ENCODE results near the gene MEIS3. TPM values are rescaled to one million over a fixed set of nuclear protein-coding genes. Genes with fewer than 3 reads are reported as not detected.

MEIS3 gene
- total RNA-seq, 3 donors from 2014 or later (not counting 1 experiment from before 2014, with no cell fraction given) = not detected

DNA sequence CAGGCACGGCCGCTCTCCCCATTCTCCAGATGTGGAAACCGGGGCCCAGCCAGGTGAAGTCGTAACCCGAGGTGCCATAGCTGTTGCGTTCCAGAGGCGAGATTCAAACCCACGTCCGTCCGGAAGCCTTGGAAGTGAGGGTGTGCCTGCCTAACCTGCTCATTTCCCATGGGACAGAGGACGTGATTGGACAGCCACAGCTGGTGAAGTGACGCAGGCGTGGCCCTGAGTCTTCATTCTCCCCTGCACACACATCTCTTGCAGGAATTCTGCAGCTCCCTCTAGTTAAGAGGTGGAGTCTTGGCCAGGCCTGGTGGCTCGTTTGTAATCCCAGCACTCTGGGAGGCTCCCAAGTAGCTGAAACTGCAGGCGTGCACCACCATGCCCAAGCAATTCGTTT lies 16.8 kb downstream of the MEIS3 start:
- Mint-ChIP-seq H3K9me3 (no peaks in the 10 kb centered on the region), H3K36me3 (no peaks in the 10 kb centered on the region), H3K4me3 (no peak overlapping the region), H3K27me3 (ENCODE audit: low read depth in 2 of 2) (peaks cover 29 to 46% of the 10 kb centered on the region in 2 donors), H3K4me1 (no peaks in the 10 kb centered on the region), H3K27ac (no peak overlapping the region)
- H3K4me3 ChIP-seq (ENCODE audit: low read length) = no peak overlapping the region
- WGBS (ENCODE audit: insufficient coverage) = 82% methylated on average over 16 of the region's 16 CpGs
- H3K27me3 ChIP-seq (ENCODE audit: control insufficient read depth, insufficient read depth, low read length) = peaks cover 16% of the 10 kb centered on the region
- H3K4me1 ChIP-seq (ENCODE audit: control insufficient read depth, insufficient read depth, low read length) = no peaks in the 10 kb centered on the region
- intact Hi-C loops (cut with micrococcal nuclease) = no loop called here
- H3K9me3 ChIP-seq (ENCODE audit: control insufficient read depth, insufficient read depth, low read length) = no peaks in the 10 kb centered on the region
- H3K27ac ChIP-seq (ENCODE audit: low read length) = no peak overlapping the region
- TF ChIP-seq, protein P1, sequence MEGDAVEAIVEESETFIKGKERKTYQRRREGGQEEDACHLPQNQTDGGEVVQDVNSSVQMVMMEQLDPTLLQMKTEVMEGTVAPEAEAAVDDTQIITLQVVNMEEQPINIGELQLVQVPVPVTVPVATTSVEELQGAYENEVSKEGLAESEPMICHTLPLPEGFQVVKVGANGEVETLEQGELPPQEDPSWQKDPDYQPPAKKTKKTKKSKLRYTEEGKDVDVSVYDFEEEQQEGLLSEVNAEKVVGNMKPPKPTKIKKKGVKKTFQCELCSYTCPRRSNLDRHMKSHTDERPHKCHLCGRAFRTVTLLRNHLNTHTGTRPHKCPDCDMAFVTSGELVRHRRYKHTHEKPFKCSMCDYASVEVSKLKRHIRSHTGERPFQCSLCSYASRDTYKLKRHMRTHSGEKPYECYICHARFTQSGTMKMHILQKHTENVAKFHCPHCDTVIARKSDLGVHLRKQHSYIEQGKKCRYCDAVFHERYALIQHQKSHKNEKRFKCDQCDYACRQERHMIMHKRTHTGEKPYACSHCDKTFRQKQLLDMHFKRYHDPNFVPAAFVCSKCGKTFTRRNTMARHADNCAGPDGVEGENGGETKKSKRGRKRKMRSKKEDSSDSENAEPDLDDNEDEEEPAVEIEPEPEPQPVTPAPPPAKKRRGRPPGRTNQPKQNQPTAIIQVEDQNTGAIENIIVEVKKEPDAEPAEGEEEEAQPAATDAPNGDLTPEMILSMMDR (IDR thresholded peaks at IDR 0.05) = no peak
- H3K36me3 ChIP-seq (ENCODE audit: control insufficient read depth, insufficient read depth, low read length) = no peaks in the 10 kb centered on the region
- no peak for ATAC-seq
- no peak for DNase-seq

DNA sequence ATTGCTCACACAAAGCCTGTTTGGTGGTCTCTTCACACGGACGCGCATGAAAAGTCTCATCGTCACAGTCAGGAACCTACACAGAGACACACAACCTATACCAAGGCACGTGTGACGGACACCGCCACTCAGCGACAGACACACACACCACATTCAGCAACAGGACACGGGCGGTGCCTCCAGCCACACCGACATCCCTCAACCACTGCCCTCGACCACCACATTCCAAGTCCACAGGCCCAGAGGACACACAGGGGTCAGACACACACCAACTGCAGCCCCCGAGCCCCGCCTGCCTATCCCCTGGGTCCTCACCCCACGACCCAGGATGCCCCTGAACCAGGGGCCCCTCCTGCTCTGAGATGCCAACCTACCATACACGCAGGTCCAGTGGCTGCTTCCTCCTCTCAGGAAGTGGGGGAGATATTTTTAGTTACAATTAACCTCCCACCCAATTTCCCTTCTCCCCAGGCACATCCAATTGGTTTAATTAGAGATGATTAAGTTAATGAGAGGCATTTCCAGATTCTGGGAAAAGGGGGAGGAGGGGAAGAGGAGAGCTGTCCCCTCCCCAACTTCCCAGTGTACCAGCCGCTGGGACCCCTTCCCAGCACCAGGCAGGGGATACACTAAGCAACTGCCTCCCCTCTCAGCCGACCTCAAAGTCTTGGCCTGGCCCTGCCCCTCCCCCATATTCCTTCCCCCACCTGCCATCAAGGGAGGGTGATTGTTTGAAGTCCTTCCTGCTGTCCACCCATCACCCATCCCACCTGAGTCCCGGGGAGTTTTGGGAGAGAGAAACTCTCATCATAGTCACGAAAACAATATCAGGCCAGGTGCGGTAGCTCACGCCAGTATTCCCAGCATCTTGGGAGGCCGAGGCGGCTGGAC lies 20.4 kb downstream of the MEIS3 start:
- Mint-ChIP-seq H3K36me3 (no peaks in the 10 kb centered on the region), H3K27ac (no peak overlapping the region), H3K27me3 (ENCODE audit: low read depth in 2 of 2) (peaks cover 16 to 34% of the 10 kb centered on the region in 2 donors), H3K4me1 (no peaks in the 10 kb centered on the region), H3K9me3 (no peaks in the 10 kb centered on the region), H3K4me3 (no peak overlapping the region)
- no peaks in the 10 kb centered on the region for H3K9me3 ChIP-seq (ENCODE audit: control insufficient read depth, insufficient read depth, low read length)
- no peak for ATAC-seq
- WGBS (ENCODE audit: insufficient coverage) = 73% methylated on average over 21 of the region's 24 CpGs
- H3K4me1 ChIP-seq (ENCODE audit: control insufficient read depth, insufficient read depth, low read length) = no peaks in the 10 kb centered on the region
- H3K4me3 ChIP-seq (ENCODE audit: low read length) = no peak overlapping the region
- intact Hi-C loops (cut with micrococcal nuclease) = no loop called here
- TF ChIP-seq, protein P1 (IDR thresholded peaks at IDR 0.05) = no peak
- peaks cover 4% of the 10 kb centered on the region for H3K27me3 ChIP-seq (ENCODE audit: control insufficient read depth, insufficient read depth, low read length)
- DNase-seq = no peak
- no peaks in the 10 kb centered on the region for H3K36me3 ChIP-seq (ENCODE audit: control insufficient read depth, insufficient read depth, low read length)
- no peak overlapping the region for H3K27ac ChIP-seq (ENCODE audit: low read length)

DNA sequence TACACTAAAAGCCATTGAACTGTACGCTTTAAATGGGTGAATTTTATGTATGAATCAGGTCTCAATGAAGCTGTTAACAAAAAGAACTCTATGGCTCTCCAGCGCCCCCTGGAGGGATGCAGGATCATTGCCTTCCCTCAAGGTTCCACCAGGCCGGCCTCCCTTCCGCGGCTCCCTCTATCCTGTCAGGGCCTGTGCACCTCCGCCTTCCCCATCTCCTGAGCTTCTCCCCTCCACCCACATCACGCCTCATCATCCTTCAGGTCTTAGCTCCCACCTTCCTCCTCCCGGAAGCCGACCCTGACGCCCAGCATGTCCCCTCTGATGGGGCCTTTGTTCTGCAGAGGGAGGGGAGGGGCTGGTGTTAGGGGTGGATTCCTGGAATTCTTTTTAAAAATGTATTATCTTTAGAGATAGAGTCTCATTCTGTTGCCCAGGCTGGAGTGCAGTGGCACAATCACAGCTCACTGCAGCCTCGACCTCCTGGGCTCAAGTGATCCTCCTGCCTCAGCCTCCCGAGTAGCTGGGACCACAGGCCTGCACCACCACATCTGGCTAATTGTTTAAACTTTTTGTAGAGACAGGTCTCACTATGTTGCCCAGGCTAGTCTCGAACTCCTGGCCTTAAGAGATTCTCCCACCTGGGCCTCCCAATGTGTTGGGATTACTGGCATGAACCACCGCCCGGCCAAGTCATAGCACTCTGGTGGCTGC lies 27.7 kb downstream of the MEIS3 start:
- H3K4me1 ChIP-seq (ENCODE audit: control insufficient read depth, insufficient read depth, low read length) = peaks cover 21% of the 10 kb centered on the region
- WGBS (ENCODE audit: insufficient coverage) = 39% methylated on average over 11 of the region's 15 CpGs
- no peak overlapping the region for H3K27ac ChIP-seq (ENCODE audit: low read length)
- Mint-ChIP-seq H3K27ac (no peak overlapping the region), H3K4me1 (peaks cover 15 to 17% of the 10 kb centered on the region in 2 donors), H3K9me3 (no peaks in the 10 kb centered on the region), H3K27me3 (ENCODE audit: low read depth in 2 of 2) (peaks cover 19 to 23% of the 10 kb centered on the region in 2 donors), H3K36me3 (no peaks in the 10 kb centered on the region), H3K4me3 (no peak overlapping the region)
- no peaks in the 10 kb centered on the region for H3K9me3 ChIP-seq (ENCODE audit: control insufficient read depth, insufficient read depth, low read length)
- DNase-seq (peak; percentile 83 to 87), ATAC-seq (peak; percentile 85 to 90 (median 89))
- intact Hi-C loops (cut with micrococcal nuclease) = loop anchor here (1.0 kb wide), 1 partner anchor 95 kb away; no protein-coding TSS in a partner anchor
- TF ChIP-seq, protein P1 (IDR thresholded peaks at IDR 0.05) = peak; percentile 93
- H3K27me3 ChIP-seq (ENCODE audit: control insufficient read depth, insufficient read depth, low read length) = no peaks in the 10 kb centered on the region
- H3K36me3 ChIP-seq (ENCODE audit: control insufficient read depth, insufficient read depth, low read length) = no peaks in the 10 kb centered on the region
- H3K4me3 ChIP-seq (ENCODE audit: low read length) = no peak overlapping the region
